Activated T-helper 9 cell treated with anti-CD3 and anti-CD28 coated beads, Interleukin-2, amount 50 U/mL, for 16 hours (primary cell): ENCODE results near the gene PRSS16.
"Not testable (repeated sequence)": the region's sequence is repeated elsewhere in the genome, so short reads cannot be mapped to it uniquely, and the experiment has no call there.

Source experiments
- DNase-seq: peaks from one replicate; pipeline ENCODE4 v3.0.0-alpha.2; 2020; ENCODE audit warnings: low read depth

The PRSS16 gene

GRCh38 chr6:27247133-27247836 lies at the start of gene PRSS16:
PRSS16 (plus strand) TSS chr6:27247701; CDS start chr6:27247738, 37 bp downstream.
- no peak for DNase-seq

GRCh38 chr6:27205375-27206278 lies 41.9 kb upstream of the PRSS16 start:
- peak; percentile 12 for DNase-seq

GRCh38 chr6:27206806-27207205 lies 40.7 kb upstream of the PRSS16 start:
- DNase-seq: no peak

- DNase-seq: no peak
These were observed 39.5 kb upstream of the PRSS16 start for GRCh38 chr6:27208042-27208441.

- DNase-seq: no peak
These were observed 38.3 kb upstream of the PRSS16 start for GRCh38 chr6:27209196-27209595.

GRCh38 chr6:27209659-27210269 lies 37.7 kb upstream of the PRSS16 start:
- no peak for DNase-seq

GRCh38 chr6:27213091-27213517 lies 34.4 kb upstream of the PRSS16 start:
- DNase-seq: not testable (repeated sequence)

- DNase-seq: no peak
These were observed 33.9 kb upstream of the PRSS16 start for GRCh38 chr6:27213544-27214125.

GRCh38 chr6:27214126-27214601 lies 33.3 kb upstream of the PRSS16 start:
- DNase-seq: no peak

- no peak for DNase-seq
These were observed 30.6 kb upstream of the PRSS16 start for GRCh38 chr6:27216874-27217273.

- not testable (repeated sequence) for DNase-seq
These were observed 24.5 kb upstream of the PRSS16 start for GRCh38 chr6:27222971-27223370.

- no peak for DNase-seq
These were observed 22.8 kb upstream of the PRSS16 start for GRCh38 chr6:27224729-27225128.

- DNase-seq: no peak
These were observed 18.5 kb upstream of the PRSS16 start for GRCh38 chr6:27228963-27229477.

GRCh38 chr6:27230758-27231111 lies 16.8 kb upstream of the PRSS16 start:
- no peak for DNase-seq

- DNase-seq: no peak
These were observed 12.9 kb upstream of the PRSS16 start for GRCh38 chr6:27234576-27234975.

GRCh38 chr6:27237089-27237803 lies 10.3 kb upstream of the PRSS16 start:
- no peak for DNase-seq

- DNase-seq: no peak
These were observed 9.2 kb upstream of the PRSS16 start for GRCh38 chr6:27238010-27238983.

- DNase-seq: no peak
These were observed 8.2 kb upstream of the PRSS16 start for GRCh38 chr6:27239258-27239657.

GRCh38 chr6:27241443-27241842 lies 6.1 kb upstream of the PRSS16 start:
- DNase-seq: no peak

GRCh38 chr6:27242589-27243265 lies 4.8 kb upstream of the PRSS16 start:
- no peak for DNase-seq
